Right lobe of liver (tissue), 6 donors: ENCODE results near the gene EGLN2. TPM values are rescaled to one million over a fixed set of nuclear protein-coding genes. Genes with fewer than 3 reads are reported as not detected.
"Not testable (repeated sequence)": the region's sequence is repeated elsewhere in the genome, so short reads cannot be mapped to it uniquely, and the experiment has no call there.

Experiments used
- ATAC-seq, 4 donors: fragments of 200-7000 bp; cut with Tn5 transposase; one replicate each; pipeline ENCODE4 v1.9.1; 2020; ENCODE audit warnings: mild to moderate bottlenecking in 4 of 4, moderate library complexity in 4 of 4
- DNase-seq, 3 donors: peaks; one replicate each; pipeline ENCODE4 v3.0.0-alpha.2; 2020
- H3K27ac ChIP-seq, 3 donors: fragments of 200-600 bp; one replicate each; pipeline ENCODE4 v1.8.0; 2022
- H3K27me3 ChIP-seq, 2 donors: fragments of 200-600 bp; one replicate each; pipeline ENCODE4 v1.8.0; 2022
- H3K36me3 ChIP-seq, 4 donors: fragments of 200-600 bp; sonication (generic) in 1 of 4; one replicate each; pipeline versions ENCODE4 v1.5.1 to v1.8.0; 2017 to 2022; ENCODE audit warnings: control low read depth in 1 of 4
- H3K4me1 ChIP-seq, 4 donors: fragments of 200-600 bp; sonication (generic) in 1 of 4; one replicate each; pipeline versions ENCODE4 v1.5.1 to v1.8.0; 2017 to 2022; ENCODE audit warnings: control low read depth in 1 of 4
- H3K4me3 ChIP-seq, 3 donors: fragments of 200-600 bp; one replicate each; pipeline ENCODE4 v1.8.0; 2022
- H3K9me3 ChIP-seq, 4 donors: fragments of 200-600 bp; sonication (generic) in 1 of 4; one replicate each; pipeline versions ENCODE4 v1.5.1 to v1.8.0; 2017 to 2022; ENCODE audit warnings: control low read depth in 1 of 4
- CTCF ChIP-seq, 4 donors: fragments of 200-600 bp in 3 of 4; fragments of 450-650 bp in 1 of 4; IDR thresholded peaks; one replicate each; pipeline versions ENCODE4 v1.5.1 to v1.8.0; 2016 to 2022; ENCODE audit warnings: antibody characterized with exemption in 4 of 4, mild to moderate bottlenecking in 2 of 4
- POLR2A ChIP-seq: fragments of 450-650 bp; IDR thresholded peaks from one replicate; pipeline ENCODE4 v1.6.1; 2017; ENCODE audit warnings: antibody characterized with exemption, mild to moderate bottlenecking
- WGBS: methylation state at CpG from one replicate; pipeline ENCODE4 v1.1.6; 2018; ENCODE audit warnings: low coverage, low lambda C conversion rate; ENCODE audit not compliant: insufficient coverage; ENCODE audit errors: missing lambda C conversion rate; 5-methylcytosine and 5-hydroxymethylcytosine counted together
- intact Hi-C, 2 donors: fragments of 100-400 bp; cut with DNase I; formaldehyde crosslinking; loops; one replicate each; pipeline versions ENCODE4 v1.11.2 to v1.14.1; 2022
- total RNA-seq, 6 experiments: library from RNA; depleted of rRNA in 2 of 6; stranded (reverse); fragments of >200 nt in 2 of 6; fragmentation: NEBNext Ultra II Directional in 3 of 6; extraction: Animal tissue kit (Norgen Biotek cat#: 25700) in 3 of 6; gene quantifications; one replicate each; pipeline versions ENCODE4 v1.1.0 to v1.2.4, GENCODE V29; 2016 to 2023
- donor health status: DM: no; HTN: yes; CAD: no.
- donor health status: DM: no; HTN: no; CAD: no.
- donor health status: DM: no; HTN: no; CAD: no.
- donor health status: DM: no; HTN: yes; CAD: no.
- donor health status: DM: no; HTN: yes; CAD: no.

EGLN2 gene
- total RNA-seq, 6 experiments from 2014 or later = 34.5 to 47.0 (median 37.4) TPM

- Histone ChIP-seq H3K36me3 (peaks cover 0 to 26% (median 9%) of the 10 kb centered on the region in 4 donors), H3K27ac (peak overlapping the region in 1 of 3 donors; percentile 24), H3K4me3 (peak overlapping the region in 2 of 3 donors; percentile 16 to 45)
- H3K9me3 ChIP-seq, H3K27me3 ChIP-seq, H3K4me1 ChIP-seq, intact Hi-C loops: not testable (repeated sequence)
- peak in 1 of 4 donors; percentile 13 for TF ChIP-seq CTCF (IDR thresholded peaks at IDR 0.05)
- DNase-seq = peak; percentile 71 to 79 (median 78)
- 15% methylated on average over 17 of the region's 65 CpGs for WGBS
- ATAC-seq = peak; percentile 78 to 92 (median 83)
Measured at GRCh38 chr19:40810649-40811408, 11.8 kb downstream of the EGLN2 start.

DNA sequence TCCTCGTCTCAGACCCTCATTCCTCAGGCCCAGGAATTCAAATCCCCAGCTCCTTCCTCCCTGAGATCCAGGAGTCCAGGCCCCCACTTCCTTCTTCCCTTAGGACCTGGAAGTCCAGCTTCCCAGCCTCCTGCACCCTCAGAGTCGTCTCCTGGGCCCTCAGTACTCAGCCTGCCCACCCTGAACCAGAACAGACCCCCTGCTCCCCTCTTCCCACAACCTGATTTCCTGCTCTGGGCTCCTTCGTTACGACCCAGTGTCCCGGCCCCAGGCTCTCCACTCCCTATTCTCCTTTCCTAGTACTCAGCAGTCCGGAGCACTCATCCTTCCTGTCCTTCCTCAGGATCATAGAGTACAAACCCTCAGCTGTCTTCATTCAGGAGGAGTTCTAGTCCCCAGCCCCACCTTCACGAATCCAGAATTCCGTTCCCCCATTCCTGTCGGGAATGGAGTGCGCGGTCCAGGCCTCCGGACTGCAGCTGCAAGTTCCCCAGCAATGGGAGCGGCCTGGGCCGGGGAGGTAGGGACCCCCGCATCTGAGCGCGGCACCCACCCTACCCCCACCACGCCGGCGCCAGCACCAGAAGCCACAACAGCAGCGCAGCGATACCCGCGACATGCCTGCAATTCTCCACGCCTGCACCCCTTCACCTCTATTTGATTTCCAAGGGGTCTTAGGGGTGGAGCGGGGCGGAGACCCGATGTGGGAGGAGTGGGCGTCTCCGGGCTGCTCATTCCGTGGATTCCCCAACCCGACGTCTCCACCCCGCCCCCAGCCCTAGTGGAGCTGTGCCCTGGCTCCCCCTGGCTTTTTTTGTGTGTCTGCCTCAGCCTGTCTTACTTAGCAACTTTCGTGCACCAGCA is 12.7 kb downstream of the EGLN2 start:
- Histone ChIP-seq H3K4me1 (no peaks in the 10 kb centered on the region), H3K36me3 (peaks cover 0 to 26% (median 9%) of the 10 kb centered on the region in 4 donors), H3K27me3 (no peaks in the 10 kb centered on the region), H3K9me3 (no peaks in the 10 kb centered on the region), H3K27ac (peak overlapping the region in 1 of 3 donors; percentile 24), H3K4me3 (peak overlapping the region in 1 of 3 donors; percentile 26)
- WGBS = 25% methylated on average over 14 of the region's 35 CpGs
- ATAC-seq = no peak
- peak in 1 of 3 donors; percentile 49 for DNase-seq
- intact Hi-C loops = no loop called here
- TF ChIP-seq CTCF (IDR thresholded peaks at IDR 0.05) = no peak
- TF ChIP-seq POLR2A = no peak

GRCh38 chr19:40812571-40812970 is 13.6 kb downstream of the EGLN2 start:
- H3K36me3 ChIP-seq = peaks cover 0 to 17% (median 9%) of the 10 kb centered on the region in 4 donors
- intact Hi-C loops, H3K4me3 ChIP-seq, H3K27ac ChIP-seq, ATAC-seq, H3K9me3 ChIP-seq, H3K27me3 ChIP-seq, H3K4me1 ChIP-seq: not testable (repeated sequence)
- WGBS = 94% methylated on average over 5 of the region's 7 CpGs
- peak in 1 of 3 donors; percentile 44 for DNase-seq

DNA sequence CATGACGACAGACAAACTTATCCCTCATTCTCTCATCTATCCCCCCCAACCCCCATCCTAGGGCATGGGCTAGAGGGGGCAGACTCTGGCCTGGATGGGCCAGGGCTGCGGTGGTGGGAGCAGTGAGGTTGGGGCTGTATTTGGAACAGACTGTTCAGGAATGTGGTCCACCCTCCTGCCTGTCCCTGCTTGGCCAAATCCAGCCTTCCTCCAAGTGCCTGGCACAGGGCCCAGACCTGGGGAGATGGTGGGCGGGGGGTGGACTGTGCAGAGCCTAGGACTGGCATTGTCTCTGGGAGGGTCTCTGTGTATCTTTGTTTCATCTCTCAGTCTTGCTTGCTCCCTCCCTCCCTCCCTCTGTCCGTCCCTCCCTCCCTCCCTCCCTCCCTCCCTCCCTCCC is 14.2 kb downstream of the EGLN2 start:
- 75% methylated on average over 2 of the region's 4 CpGs for whole genome bisulfite sequencing

More for the DNA sequence above, 14.2 kb downstream of the EGLN2 start:
- ATAC-seq = no peak
- Histone ChIP-seq H3K9me3 (no peaks in the 10 kb centered on the region), H3K27me3 (no peaks in the 10 kb centered on the region), H3K36me3 (peaks cover 0 to 11% (median 5%) of the 10 kb centered on the region in 4 donors), H3K4me3 (no peak overlapping the region), H3K27ac (no peak overlapping the region), H3K4me1 (no peaks in the 10 kb centered on the region)
- intact Hi-C loops = no loop called here
- peak in 1 of 3 donors; percentile 53 for DNase-seq
- TF ChIP-seq CTCF (IDR thresholded peaks at IDR 0.05) = no peak
- no peak for TF ChIP-seq POLR2A
